IPS-18c (cell line): Measurements from ENCODE around the gene INPPL1.
A peak's percentile ranks its signal among the peaks of the same experiment; 100 is the strongest.
"Not testable (repeated sequence)": the region's sequence is repeated elsewhere in the genome, so short reads cannot be mapped to it uniquely, and the experiment has no call there.

Experiments used
- H3K4me3 ChIP-seq: 2 replicates; pipeline ENCODE4 v1.7.0; 2013; ENCODE audit warnings: low read depth, mild to moderate bottlenecking, low read length, moderate library complexity; ENCODE audit not compliant: insufficient read depth
- H3K9me3 ChIP-seq: one replicate; pipeline ENCODE4 v1.6.1; 2013; ENCODE audit warnings: mild to moderate bottlenecking, low read length, moderate library complexity; ENCODE audit not compliant: control insufficient read depth, insufficient read depth

INPPL1 gene

GRCh38 chr11:72224564-72225410, at the start of gene INPPL1:
INPPL1 (plus strand) TSS chr11:72224767; CDS start chr11:72224985, 218 bp downstream.
- H3K4me3 ChIP-seq, result peak within 1 kb of the TSS; percentile 83

GRCh38 chr11:72177656-72178055, 46.9 kb upstream of the INPPL1 start:
- Histone ChIP-seq H3K9me3 (no peaks in the 10 kb centered on the region), H3K4me3 (no peak overlapping the region)

More at GRCh38 chr11:72224564-72225410, at the start of gene INPPL1:
- peaks cover under 1% of the 10 kb centered on the region for H3K9me3 ChIP-seq

GRCh38 chr11:72179049-72179803, 45.3 kb upstream of the INPPL1 start:
- Histone ChIP-seq H3K9me3 (no peaks in the 10 kb centered on the region), H3K4me3 (no peak overlapping the region)

- no peak overlapping the region for H3K4me3 ChIP-seq
- no peaks in the 10 kb centered on the region for H3K9me3 ChIP-seq
These were observed 44.7 kb upstream of the INPPL1 start for GRCh38 chr11:72179804-72180396.

GRCh38 chr11:72180892-72181552, 43.5 kb upstream of the INPPL1 start:
- H3K4me3 ChIP-seq, H3K9me3 ChIP-seq: not testable (repeated sequence)

GRCh38 chr11:72181553-72181958, 43.0 kb upstream of the INPPL1 start:
- not testable (repeated sequence) for H3K4me3 ChIP-seq, H3K9me3 ChIP-seq

GRCh38 chr11:72188267-72188666, 36.3 kb upstream of the INPPL1 start:
- Histone ChIP-seq H3K9me3 (no peaks in the 10 kb centered on the region), H3K4me3 (no peak overlapping the region)

GRCh38 chr11:72189455-72190250, 34.9 kb upstream of the INPPL1 start:
- no peak overlapping the region for H3K4me3 ChIP-seq
- H3K9me3 ChIP-seq, result no peaks in the 10 kb centered on the region

- H3K9me3 ChIP-seq, result no peaks in the 10 kb centered on the region
These were observed 33.9 kb upstream of the INPPL1 start for GRCh38 chr11:72190631-72191071.

GRCh38 chr11:72191961-72192381, 32.6 kb upstream of the INPPL1 start, which contains the start of gene FOLR1:
FOLR1 (plus strand) TSS chr11:72192140; CDS start chr11:72192174, 34 bp downstream.
- H3K9me3 ChIP-seq, result no peaks in the 10 kb centered on the region
- no peak within 1 kb of the TSS for H3K4me3 ChIP-seq

More at GRCh38 chr11:72190631-72191071, 33.9 kb upstream of the INPPL1 start:
- no peak overlapping the region for H3K4me3 ChIP-seq

- Histone ChIP-seq H3K4me3 (no peak overlapping the region), H3K9me3 (no peaks in the 10 kb centered on the region)
These were observed 28.9 kb upstream of the INPPL1 start for GRCh38 chr11:72195518-72196270.

GRCh38 chr11:72201445-72201844, 23.1 kb upstream of the INPPL1 start:
- not testable (repeated sequence) for H3K4me3 ChIP-seq, H3K9me3 ChIP-seq

GRCh38 chr11:72202571-72202970, 22.0 kb upstream of the INPPL1 start:
- no peaks in the 10 kb centered on the region for H3K9me3 ChIP-seq
- H3K4me3 ChIP-seq, result no peak overlapping the region

GRCh38 chr11:72203163-72203562, 21.4 kb upstream of the INPPL1 start:
- Histone ChIP-seq H3K9me3 (no peaks in the 10 kb centered on the region), H3K4me3 (no peak overlapping the region)

GRCh38 chr11:72204886-72205285, 19.7 kb upstream of the INPPL1 start:
- Histone ChIP-seq H3K4me3 (no peak overlapping the region), H3K9me3 (no peaks in the 10 kb centered on the region)

- not testable (repeated sequence) for H3K4me3 ChIP-seq, H3K9me3 ChIP-seq
These were observed 17.8 kb upstream of the INPPL1 start for GRCh38 chr11:72206794-72207193.
